Measurements from ENCODE around the gene TNRC18. TPM values are rescaled to one million over a fixed set of nuclear protein-coding genes. Genes with fewer than 3 reads are reported as not detected.
A peak's percentile ranks its signal among the peaks of the same experiment; 100 is the strongest.
"Not testable (repeated sequence)": the region's sequence is repeated elsewhere in the genome, so short reads cannot be mapped to it uniquely, and the experiment has no call there.

The TNRC18 gene, protein sequence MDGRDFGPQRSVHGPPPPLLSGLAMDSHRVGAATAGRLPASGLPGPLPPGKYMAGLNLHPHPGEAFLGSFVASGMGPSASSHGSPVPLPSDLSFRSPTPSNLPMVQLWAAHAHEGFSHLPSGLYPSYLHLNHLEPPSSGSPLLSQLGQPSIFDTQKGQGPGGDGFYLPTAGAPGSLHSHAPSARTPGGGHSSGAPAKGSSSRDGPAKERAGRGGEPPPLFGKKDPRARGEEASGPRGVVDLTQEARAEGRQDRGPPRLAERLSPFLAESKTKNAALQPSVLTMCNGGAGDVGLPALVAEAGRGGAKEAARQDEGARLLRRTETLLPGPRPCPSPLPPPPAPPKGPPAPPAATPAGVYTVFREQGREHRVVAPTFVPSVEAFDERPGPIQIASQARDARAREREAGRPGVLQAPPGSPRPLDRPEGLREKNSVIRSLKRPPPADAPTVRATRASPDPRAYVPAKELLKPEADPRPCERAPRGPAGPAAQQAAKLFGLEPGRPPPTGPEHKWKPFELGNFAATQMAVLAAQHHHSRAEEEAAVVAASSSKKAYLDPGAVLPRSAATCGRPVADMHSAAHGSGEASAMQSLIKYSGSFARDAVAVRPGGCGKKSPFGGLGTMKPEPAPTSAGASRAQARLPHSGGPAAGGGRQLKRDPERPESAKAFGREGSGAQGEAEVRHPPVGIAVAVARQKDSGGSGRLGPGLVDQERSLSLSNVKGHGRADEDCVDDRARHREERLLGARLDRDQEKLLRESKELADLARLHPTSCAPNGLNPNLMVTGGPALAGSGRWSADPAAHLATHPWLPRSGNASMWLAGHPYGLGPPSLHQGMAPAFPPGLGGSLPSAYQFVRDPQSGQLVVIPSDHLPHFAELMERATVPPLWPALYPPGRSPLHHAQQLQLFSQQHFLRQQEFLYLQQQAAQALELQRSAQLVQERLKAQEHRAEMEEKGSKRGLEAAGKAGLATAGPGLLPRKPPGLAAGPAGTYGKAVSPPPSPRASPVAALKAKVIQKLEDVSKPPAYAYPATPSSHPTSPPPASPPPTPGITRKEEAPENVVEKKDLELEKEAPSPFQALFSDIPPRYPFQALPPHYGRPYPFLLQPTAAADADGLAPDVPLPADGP (N-terminal part only)
- total RNA-seq = 10 to 100 TPM; 67.6 to 69.0 TPM

DNA sequence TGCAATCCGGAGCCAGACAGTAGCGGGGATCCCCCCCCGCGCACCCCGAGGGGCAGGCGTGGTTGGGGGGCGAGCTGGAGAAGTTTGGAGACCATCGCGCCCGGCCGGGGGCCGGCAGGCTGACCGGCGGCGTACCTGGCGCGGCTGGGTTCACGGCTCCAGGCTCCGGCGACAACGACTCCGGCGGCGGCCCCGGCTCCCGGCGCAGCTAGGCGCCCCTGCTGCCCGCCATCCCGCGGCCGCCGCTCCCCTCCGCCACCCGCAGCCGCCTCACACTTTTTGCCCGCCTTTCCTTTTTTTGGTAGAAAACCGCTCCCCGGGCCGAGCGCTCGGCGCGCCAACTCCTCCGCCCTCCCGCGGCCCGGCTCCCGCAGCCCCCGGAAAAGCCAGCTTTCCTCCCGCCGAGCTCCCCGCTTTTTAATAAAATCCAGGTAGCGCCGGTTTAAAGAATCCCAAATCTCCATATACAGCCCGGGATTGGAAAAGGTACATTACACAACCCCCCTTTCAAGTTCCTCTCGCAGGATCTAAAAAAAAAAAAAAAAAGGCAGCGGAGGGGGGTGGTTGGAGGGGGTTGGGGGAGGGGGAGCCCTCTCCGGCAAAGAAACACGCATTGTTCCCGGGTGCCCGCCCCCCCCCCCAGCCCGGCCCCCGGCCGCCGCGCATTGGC is at the start of gene TNRC18:
Gene TNRC18, minus strand, starts transcription at position 529 of the 670 bp plus-strand sequence. CDS start 2,588 bp downstream, outside the sequence.
- H3K27ac Mint-ChIP-seq = peak within 1 kb of the TSS; percentile 79
- DNase-seq (peak; percentile 40 to 42), ATAC-seq (replicated peaks in 1 of 2) (peak in 1 of 2 donors; percentile 12)
- no peaks in the 10 kb centered on the region for H3K9me3 Mint-ChIP-seq
- peaks cover 44% of the 10 kb centered on the region for H3K27me3 Mint-ChIP-seq (ENCODE audit: low read depth)
- no peaks in the 10 kb centered on the region for H3K36me3 Mint-ChIP-seq (ENCODE audit: insufficient read depth in 2 of 2)
- peak within 1 kb of the TSS; percentile 83 to 94 for H3K4me3 Mint-ChIP-seq
- peaks cover 41% of the 10 kb centered on the region for H3K4me1 Mint-ChIP-seq (ENCODE audit: low read depth)

DNA sequence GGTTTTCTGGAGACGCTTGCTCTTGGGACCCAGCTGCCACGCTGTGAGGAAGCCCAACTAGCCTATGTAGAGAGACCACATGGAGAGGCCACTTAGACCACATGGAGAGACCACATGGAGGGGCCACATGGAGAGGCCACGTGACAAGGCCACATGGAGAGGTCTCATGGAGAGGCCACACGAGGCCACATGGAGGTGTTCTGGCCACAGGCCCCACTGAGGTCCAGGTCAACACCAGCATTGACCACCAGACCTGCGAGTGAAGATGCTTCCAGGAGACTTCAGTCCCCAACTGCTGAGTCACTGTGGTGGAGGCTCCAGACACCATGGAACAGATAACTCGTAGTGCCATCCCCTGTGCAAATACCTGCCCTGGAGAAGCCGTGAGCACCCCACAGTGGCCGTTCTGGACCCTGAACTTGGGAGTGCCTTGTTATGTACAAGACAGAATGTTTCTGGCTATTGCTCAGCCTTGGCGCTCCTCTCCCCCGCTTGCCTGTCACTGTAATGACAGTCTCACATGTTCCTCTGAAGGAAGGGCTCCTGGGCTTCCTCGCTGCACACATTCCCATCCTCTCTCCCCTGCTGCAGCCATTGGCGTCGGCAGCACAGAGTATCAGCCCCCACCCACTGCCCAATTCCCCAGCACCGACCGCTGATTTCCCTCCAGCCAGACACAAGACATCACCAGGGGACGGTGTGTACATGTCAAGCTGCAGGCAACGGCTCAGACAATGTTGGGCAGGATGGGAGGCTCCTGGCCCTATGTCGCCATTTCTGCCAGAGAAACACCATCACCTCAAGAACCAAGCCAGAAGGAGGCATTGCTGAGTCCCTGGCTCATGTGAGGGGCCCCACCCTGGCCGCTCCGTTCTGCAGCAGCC is 49.0 kb upstream of the TNRC18 start:
- H3K27ac Mint-ChIP-seq = no peak overlapping the region
- H3K4me3 Mint-ChIP-seq = no peak overlapping the region
- no peak for ATAC-seq (replicated peaks in 1 of 2)
- DNase-seq = no peak
- no peaks in the 10 kb centered on the region for H3K27me3 Mint-ChIP-seq (ENCODE audit: low read depth)
- H3K4me1 Mint-ChIP-seq (ENCODE audit: low read depth) = no peaks in the 10 kb centered on the region
- H3K9me3 Mint-ChIP-seq = no peaks in the 10 kb centered on the region
- H3K36me3 Mint-ChIP-seq (ENCODE audit: insufficient read depth in 2 of 2) = no peaks in the 10 kb centered on the region

DNA sequence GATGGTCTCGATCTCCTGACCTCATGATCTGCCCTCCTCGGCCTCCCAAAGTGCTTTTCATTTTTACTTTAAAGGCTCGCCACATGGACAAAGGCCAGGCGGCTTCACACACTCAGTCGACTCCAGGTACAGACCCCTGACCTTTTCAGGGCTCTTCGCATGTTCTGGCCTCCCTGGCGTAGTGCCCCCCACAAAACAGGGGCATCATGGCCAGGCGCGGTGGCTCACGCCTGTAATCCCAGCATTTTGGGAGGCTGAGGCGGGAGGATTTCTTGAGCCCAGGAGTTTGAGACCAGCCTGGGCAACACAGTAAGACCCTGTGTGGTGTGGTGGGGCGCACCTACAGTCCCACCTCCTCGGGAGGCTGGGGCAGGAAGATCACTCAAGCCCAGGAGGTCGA is 48.0 kb upstream of the TNRC18 start:
- H3K4me1 Mint-ChIP-seq (ENCODE audit: low read depth); H3K27me3 Mint-ChIP-seq (ENCODE audit: low read depth); H3K4me3 Mint-ChIP-seq; H3K9me3 Mint-ChIP-seq; H3K36me3 Mint-ChIP-seq (ENCODE audit: insufficient read depth in 2 of 2); ATAC-seq (replicated peaks in 1 of 2); DNase-seq; H3K27ac Mint-ChIP-seq: not testable (repeated sequence)

DNA sequence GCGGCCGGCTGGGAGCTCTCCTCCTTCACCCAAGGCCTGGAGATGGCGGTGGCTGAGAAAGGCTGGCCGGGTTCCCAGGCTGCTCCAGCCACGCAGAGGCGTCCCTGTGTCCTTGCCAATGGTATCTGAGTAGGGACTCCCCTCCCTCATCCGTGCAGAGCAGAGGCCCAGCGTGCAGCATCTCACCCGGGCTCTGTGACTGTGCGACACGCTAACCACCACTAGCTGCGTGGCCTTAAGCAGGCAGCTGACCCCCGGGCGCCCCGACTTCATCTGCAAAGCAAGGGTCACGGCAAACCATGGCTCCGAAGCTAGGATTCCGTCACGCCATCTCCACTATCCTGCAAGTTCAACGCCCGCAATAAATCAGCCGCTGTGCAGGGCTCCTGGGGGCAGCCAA is 47.2 kb upstream of the TNRC18 start:
- no peak for ATAC-seq (replicated peaks in 1 of 2)
- H3K27me3 Mint-ChIP-seq (ENCODE audit: low read depth) = no peaks in the 10 kb centered on the region
- H3K36me3 Mint-ChIP-seq (ENCODE audit: insufficient read depth in 2 of 2) = no peaks in the 10 kb centered on the region
- H3K9me3 Mint-ChIP-seq = no peaks in the 10 kb centered on the region
- no peak overlapping the region for H3K4me3 Mint-ChIP-seq
- no peak overlapping the region for H3K27ac Mint-ChIP-seq
- no peak for DNase-seq
- H3K4me1 Mint-ChIP-seq (ENCODE audit: low read depth) = no peaks in the 10 kb centered on the region

DNA sequence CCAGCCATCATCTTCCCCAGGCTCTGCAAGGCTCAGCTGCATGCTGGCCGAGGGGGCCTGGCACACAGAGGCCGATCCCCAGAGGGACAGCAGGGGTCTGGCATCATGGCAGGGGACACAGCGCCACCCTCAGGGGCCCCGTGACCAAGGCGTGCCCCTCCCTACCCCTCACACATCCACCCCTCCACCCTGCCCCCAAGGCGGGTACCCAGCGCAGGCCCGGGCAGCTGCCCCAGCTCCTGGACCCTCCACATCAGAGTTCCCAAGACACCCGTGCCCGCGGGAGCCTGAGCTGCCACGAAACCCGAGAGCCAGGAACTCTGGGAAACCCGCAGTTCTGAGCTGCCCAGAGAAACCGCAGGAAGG is 46.5 kb upstream of the TNRC18 start:
- ATAC-seq (replicated peaks in 1 of 2) (no peak), DNase-seq (no peak)
- Mint-ChIP-seq H3K27me3 (ENCODE audit: low read depth) (no peaks in the 10 kb centered on the region), H3K36me3 (ENCODE audit: insufficient read depth in 2 of 2) (no peaks in the 10 kb centered on the region), H3K27ac (no peak overlapping the region), H3K4me3 (no peak overlapping the region), H3K4me1 (ENCODE audit: low read depth) (no peaks in the 10 kb centered on the region), H3K9me3 (no peaks in the 10 kb centered on the region)

DNA sequence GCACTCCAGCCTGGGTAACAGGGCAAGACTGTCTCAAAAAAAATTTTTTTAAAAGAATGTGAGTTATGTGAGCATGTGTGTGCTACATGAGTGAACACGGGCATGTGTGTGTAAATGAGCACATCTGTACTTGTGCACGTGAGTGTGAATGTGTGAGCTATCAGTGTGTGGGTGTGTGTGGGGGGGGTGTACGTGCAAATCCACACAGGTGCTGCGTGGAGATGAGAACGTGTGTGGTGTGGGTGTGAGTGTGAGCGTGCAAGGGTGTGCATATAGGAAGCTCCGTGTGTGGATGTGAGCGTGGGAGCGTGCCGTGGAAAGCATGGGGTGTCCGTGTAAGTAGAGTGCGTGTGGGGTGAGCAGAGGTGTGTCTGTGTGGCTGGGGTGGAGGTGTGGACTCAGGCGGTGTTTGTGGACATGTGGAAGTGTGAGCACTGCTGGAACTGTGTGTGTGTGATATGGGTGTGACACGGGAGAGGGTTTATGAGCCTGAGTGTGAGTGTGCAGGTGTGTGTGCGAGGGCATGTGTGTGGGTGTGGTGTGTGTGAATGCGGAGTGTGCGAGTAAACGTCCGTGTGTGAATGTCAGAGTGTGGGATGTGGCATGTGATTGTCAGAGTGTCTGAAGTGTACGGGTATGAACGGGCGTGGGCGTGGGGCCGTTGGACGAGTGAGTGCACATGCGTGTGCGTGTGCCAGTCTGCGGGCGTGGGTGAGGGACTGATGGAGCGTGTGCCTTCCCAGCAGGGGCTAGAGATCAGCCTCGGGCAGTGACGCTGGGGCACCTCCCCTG is 45.9 kb upstream of the TNRC18 start:
- no peaks in the 10 kb centered on the region for H3K36me3 Mint-ChIP-seq (ENCODE audit: insufficient read depth in 2 of 2)
- no peaks in the 10 kb centered on the region for H3K27me3 Mint-ChIP-seq (ENCODE audit: low read depth)
- no peaks in the 10 kb centered on the region for H3K9me3 Mint-ChIP-seq
- H3K4me3 Mint-ChIP-seq = no peak overlapping the region
- H3K27ac Mint-ChIP-seq = no peak overlapping the region
- ATAC-seq (replicated peaks in 1 of 2) (no peak), DNase-seq (no peak)
- H3K4me1 Mint-ChIP-seq (ENCODE audit: low read depth) = no peaks in the 10 kb centered on the region

DNA sequence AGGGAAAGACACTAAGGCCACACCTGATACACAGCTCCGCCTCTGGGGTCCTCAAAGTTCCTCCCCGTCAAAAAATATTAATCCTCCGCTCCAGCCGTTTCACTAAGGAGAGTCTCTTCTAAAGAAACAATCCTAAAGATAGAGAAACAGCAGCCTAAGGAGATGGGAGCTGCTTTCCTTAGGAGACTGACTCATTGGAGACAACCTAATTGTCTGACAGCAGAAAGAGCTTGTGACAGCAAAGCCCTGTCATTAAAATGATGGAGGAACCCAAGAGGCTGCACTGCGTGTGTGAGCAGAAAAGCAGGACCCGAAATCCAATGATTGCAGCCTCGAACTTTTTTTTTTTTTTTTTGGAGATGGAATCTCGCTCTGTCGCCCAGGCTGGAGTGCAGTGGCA is 44.0 kb upstream of the TNRC18 start:
- Mint-ChIP-seq H3K9me3 (no peaks in the 10 kb centered on the region), H3K4me3 (no peak overlapping the region), H3K27me3 (ENCODE audit: low read depth) (no peaks in the 10 kb centered on the region), H3K4me1 (ENCODE audit: low read depth) (no peaks in the 10 kb centered on the region), H3K27ac (no peak overlapping the region), H3K36me3 (ENCODE audit: insufficient read depth in 2 of 2) (no peaks in the 10 kb centered on the region)
- ATAC-seq (replicated peaks in 1 of 2) = no peak
- no peak for DNase-seq

DNA sequence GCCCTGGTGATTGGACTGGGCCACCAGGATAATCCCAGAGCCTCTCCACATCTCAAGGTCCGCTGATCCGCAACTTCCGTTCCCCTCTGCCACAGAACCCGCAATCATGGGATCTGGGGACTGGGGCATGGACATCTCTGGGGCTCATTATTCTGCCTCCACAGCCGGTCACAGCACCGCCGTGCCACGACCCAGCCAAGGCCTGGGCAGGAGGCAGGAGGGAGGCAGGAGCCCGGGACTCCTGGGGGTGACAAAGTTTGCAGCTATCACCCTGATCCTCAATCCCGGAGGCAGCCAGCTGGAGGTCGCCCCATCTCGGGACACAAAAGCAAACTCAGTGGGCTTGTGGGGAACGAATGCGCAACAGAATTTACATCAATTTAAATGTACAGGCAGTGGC is 42.9 kb upstream of the TNRC18 start:
- Mint-ChIP-seq H3K9me3 (no peaks in the 10 kb centered on the region), H3K36me3 (ENCODE audit: insufficient read depth in 2 of 2) (no peaks in the 10 kb centered on the region), H3K4me1 (ENCODE audit: low read depth) (peaks cover 8% of the 10 kb centered on the region), H3K27ac (no peak overlapping the region), H3K27me3 (ENCODE audit: low read depth) (no peaks in the 10 kb centered on the region), H3K4me3 (no peak overlapping the region)
- no peak for DNase-seq
- ATAC-seq (replicated peaks in 1 of 2) = no peak

DNA sequence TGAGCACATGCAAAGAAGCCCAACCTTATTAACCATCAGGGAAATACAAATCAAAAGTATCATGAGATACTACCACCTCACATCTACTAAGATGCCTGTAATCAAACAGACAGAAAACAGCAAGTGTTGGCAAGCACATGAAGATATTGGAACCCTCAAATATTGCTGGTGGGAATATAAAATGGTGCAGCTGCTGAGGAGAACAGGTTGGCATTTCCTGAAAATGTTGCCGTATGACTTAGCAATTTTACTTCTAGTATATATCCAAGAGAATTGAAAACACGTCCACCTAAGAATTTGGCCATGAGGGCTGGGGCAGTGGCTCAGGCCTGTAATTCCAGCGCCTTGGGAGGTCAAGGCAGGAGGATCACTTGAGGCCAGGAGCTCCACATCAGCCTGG is 39.4 kb upstream of the TNRC18 start:
- DNase-seq (no peak), ATAC-seq (replicated peaks in 1 of 2) (no peak)
- Mint-ChIP-seq H3K9me3 (no peaks in the 10 kb centered on the region), H3K36me3 (ENCODE audit: insufficient read depth in 2 of 2) (no peaks in the 10 kb centered on the region), H3K27ac (no peak overlapping the region), H3K4me3 (no peak overlapping the region), H3K4me1 (ENCODE audit: low read depth) (peaks cover 8% of the 10 kb centered on the region), H3K27me3 (ENCODE audit: low read depth) (no peaks in the 10 kb centered on the region)

DNA sequence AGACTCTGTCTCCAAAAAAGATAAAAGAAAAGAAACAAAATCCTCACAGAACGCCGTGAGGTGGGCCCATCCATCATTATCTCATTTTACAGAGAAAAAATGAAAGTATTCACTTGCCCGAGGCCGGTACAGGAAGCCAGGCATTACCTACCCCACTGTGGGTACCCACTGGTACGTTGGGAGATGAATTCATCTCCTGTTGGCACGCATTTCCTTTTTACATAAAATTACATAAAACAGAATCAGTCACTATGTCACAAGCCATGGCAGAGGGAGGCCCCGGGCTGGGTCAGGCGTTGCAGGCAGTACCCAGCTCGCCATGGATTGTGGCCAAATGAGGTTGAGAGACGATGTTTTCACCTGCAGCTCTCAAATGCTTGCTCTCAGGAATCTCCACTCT is 38.6 kb upstream of the TNRC18 start:
- H3K27me3 Mint-ChIP-seq (ENCODE audit: low read depth) = no peaks in the 10 kb centered on the region
- H3K4me3 Mint-ChIP-seq = peak overlapping the region; percentile 37 to 51
- H3K4me1 Mint-ChIP-seq (ENCODE audit: low read depth) = peaks cover 8% of the 10 kb centered on the region
- peak in 1 of 2 donors; percentile 23 for DNase-seq
- H3K27ac Mint-ChIP-seq = no peak overlapping the region
- H3K36me3 Mint-ChIP-seq (ENCODE audit: insufficient read depth in 2 of 2) = no peaks in the 10 kb centered on the region
- H3K9me3 Mint-ChIP-seq = no peaks in the 10 kb centered on the region
- peak; percentile 59 to 74 for ATAC-seq (replicated peaks in 1 of 2)

DNA sequence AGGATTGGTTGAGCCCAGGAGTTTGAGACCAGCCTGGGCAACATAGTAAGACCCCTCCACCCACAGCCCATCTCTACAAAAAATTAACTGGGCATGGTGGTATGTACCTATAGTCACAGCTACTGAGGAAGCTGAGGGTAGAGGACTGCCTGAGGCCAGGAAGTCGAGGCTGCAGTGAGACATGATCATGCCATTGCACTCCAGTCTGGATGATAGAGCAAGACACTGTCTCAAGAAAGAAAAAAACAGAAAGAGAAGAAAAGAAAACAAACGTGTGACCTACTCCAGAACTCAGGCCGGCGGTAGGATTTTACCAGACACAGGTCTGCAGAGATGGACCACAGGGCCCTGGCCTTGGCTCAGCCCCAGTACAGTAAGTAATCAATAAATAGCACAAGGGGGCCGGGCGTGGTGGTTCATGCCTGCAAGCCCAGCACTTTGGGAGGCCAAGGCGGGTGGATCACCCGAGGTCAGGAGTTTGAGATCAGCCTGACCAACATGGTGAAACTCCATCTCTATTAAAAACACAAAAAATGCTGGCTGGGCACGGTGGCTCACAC is 35.4 kb upstream of the TNRC18 start:
- ATAC-seq (replicated peaks in 1 of 2) (no peak), DNase-seq (no peak)
- Mint-ChIP-seq H3K27me3 (ENCODE audit: low read depth) (peaks cover 9% of the 10 kb centered on the region), H3K27ac (no peak overlapping the region), H3K4me1 (ENCODE audit: low read depth) (peaks cover 8% of the 10 kb centered on the region), H3K4me3 (no peak overlapping the region), H3K36me3 (ENCODE audit: insufficient read depth in 2 of 2) (no peaks in the 10 kb centered on the region), H3K9me3 (no peaks in the 10 kb centered on the region)
